Epithelial cell of esophagus (primary cell): Measurements from ENCODE around the gene MYL9.

Source experiments
- DNase-seq: peaks from one replicate; pipeline ENCODE4 v3.0.0; 2010; ENCODE audit warnings: low read depth
- H3K4me3 ChIP-seq: 2 replicates; pipeline ENCODE4 v1.5.1; 2011; ENCODE audit warnings: mild to moderate bottlenecking, low read length, control low read depth
- CTCF ChIP-seq: IDR thresholded peaks from 2 replicates; pipeline ENCODE4 v1.5.1; 2011; ENCODE audit warnings: low read depth, mild to moderate bottlenecking, low read length, control low read depth, inconsistent platforms; ENCODE audit not compliant: insufficient read depth; ENCODE audit errors: missing control alignments

MYL9 gene

GRCh38 chr20:36585410-36586125 is 44.2 kb downstream of the MYL9 start:
- H3K4me3 ChIP-seq: no peak overlapping the region
- no peak for TF ChIP-seq CTCF
- DNase-seq: peak; percentile 94

- TF ChIP-seq CTCF: no peak
- DNase-seq: no peak
- no peak overlapping the region for H3K4me3 ChIP-seq
Measured at GRCh38 chr20:36587388-36588070, 46.2 kb downstream of the MYL9 start.

- no peak for TF ChIP-seq CTCF
- no peak for DNase-seq
- H3K4me3 ChIP-seq: no peak overlapping the region
Measured at GRCh38 chr20:36591281-36591680, 50.0 kb downstream of the MYL9 start.

DNA sequence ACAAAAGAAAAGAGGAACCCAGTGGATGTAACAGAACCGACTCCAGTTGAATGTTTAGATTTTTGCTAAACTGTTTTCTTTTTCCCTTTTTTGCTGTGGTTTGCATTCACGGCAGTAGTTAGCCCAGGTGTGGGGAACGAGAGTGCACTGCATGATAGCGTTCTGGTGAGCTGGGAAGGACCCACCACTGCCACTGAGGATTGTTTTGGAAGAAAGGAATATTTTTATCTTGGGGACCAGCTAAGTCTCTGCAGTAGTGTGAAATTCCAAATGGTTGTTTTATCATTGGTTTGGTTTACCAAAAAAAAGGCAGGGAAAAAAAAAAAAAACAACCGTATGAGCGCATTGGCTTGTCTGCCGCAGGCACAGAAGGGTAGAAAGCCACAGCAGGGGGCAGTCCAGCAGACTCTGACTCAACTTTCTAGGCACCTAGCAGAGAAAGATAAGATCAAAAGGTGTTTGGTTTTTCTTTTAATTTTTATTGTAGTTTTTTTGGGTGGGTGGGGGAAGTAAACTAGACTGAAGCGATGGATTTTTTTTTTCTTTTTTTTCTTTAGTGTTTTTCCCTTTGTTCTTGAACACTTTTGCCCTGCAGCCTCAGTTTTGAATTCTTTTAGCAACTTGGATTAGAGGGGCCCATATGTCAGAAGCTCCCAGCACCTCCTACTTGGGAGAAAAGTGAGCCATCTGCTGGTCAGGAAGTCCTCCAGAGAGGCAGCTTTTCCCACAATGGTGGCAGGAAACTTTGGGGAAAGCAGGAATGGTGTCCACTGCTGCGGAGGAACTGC is 50.7 kb downstream of the MYL9 start:
- TF ChIP-seq CTCF: peak; percentile 60
- DNase-seq: peak; percentile 52
- no peak overlapping the region for H3K4me3 ChIP-seq

DNA sequence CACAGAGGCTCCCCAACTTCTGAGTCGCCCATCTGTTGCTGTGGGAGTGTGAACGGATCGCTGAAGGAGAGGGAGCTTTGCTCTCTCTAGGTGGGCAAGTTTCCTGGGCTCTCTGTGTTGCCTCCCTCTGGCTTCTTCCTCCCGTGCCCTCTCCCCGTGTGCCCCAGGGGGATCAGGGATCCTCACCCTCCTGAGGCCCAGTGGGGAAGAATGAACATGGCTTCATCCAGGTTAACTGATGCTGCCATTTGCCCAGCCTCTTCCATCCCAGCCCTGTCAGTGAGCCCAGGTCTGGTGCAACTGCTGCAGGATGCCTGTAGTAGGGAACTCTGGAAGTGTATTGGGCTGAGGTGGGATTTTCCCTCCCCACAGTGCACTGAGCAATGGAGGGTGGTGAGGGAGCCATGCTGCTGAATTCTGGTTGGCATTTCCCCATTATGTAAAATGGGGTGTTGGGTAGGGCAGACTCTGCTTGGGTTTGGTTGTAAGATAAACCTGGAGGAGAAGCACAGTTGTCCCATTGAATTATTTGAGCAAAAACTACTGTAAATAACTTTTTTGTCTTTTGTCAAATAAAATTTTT is 52.1 kb downstream of the MYL9 start:
- TF ChIP-seq CTCF: no peak
- no peak for DNase-seq

DNA sequence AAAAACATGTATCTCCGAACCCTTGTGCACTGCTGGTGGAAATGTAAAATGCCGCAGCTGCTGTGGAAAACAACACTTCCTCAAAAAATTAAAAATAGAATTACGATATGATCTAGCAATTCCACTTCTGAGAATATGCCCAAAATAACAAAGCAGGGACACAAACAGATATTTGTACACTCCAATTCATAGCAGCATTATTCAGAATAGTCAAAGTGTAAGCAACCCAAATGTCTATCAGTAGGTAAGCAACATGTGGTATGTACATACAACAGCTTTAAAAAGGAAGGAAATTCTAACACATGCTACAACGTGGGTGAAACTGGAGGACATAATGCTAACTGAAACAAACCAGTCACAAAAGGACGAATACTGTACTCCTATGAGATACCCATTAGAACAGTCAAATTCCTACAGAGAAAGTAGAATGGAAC is 58.6 kb downstream of the MYL9 start:
- DNase-seq: no peak
- TF ChIP-seq CTCF: no peak
- no peak overlapping the region for H3K4me3 ChIP-seq

More for the DNA sequence above, 52.1 kb downstream of the MYL9 start:
- H3K4me3 ChIP-seq: no peak overlapping the region
